GM19395 (cell line): ENCODE data around the gene FEZF1.
"Not testable (repeated sequence)": the region's sequence is repeated elsewhere in the genome, so short reads cannot be mapped to it uniquely, and the experiment has no call there.

Experiments used
- ATAC-seq: cut with Tn5 transposase; IDR thresholded peaks from one replicate; pipeline ENCODE4 v1.9.1; 2021; ENCODE audit warnings: mild to moderate bottlenecking, moderate library complexity; ENCODE audit not compliant: unreplicated experiment

The FEZF1 gene

DNA sequence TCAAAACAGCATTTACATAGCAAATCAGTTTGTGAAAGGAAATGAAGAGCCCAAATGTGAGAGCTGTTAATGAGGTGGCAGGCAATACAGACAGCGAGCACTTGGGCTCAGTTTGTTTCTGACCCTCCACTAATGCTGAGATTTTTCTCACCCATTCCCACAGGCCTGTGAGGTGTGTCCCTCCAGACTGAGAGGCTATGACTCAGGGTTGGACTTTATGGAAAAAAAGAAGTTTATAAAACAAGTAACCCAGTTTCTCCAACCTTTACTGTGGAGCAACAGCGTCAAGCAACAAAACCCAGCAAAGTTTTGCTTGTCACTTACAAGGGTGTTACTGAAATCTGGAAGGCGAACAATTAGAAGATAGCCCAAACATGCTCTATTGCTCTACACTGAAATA, 4.9 kb upstream of the FEZF1 start:
- no peak for ATAC-seq

DNA sequence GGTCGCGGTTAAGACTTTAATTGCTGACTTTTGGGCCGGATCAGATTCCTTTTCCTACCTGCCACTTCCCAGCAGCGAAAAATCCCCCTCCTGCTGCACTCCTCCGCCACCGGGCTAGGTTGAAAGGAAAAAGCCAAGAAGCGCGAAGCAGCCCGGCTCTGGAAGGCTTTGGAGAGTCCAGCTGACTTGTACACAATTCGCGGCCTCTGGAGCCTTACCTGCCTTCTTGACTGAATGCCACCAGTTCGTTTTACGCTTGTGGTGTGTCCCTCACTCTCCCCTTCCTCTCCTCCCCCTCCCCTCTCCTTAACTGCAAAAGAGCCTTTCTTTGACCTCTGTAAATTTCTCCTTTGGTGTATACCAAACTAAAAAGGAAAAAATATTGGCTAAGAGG, 2.7 kb upstream of the FEZF1 start:
- no peak for ATAC-seq

GRCh38 chr7:122306320-122307227, 2.0 kb upstream of the FEZF1 start:
- no peak for ATAC-seq

DNA sequence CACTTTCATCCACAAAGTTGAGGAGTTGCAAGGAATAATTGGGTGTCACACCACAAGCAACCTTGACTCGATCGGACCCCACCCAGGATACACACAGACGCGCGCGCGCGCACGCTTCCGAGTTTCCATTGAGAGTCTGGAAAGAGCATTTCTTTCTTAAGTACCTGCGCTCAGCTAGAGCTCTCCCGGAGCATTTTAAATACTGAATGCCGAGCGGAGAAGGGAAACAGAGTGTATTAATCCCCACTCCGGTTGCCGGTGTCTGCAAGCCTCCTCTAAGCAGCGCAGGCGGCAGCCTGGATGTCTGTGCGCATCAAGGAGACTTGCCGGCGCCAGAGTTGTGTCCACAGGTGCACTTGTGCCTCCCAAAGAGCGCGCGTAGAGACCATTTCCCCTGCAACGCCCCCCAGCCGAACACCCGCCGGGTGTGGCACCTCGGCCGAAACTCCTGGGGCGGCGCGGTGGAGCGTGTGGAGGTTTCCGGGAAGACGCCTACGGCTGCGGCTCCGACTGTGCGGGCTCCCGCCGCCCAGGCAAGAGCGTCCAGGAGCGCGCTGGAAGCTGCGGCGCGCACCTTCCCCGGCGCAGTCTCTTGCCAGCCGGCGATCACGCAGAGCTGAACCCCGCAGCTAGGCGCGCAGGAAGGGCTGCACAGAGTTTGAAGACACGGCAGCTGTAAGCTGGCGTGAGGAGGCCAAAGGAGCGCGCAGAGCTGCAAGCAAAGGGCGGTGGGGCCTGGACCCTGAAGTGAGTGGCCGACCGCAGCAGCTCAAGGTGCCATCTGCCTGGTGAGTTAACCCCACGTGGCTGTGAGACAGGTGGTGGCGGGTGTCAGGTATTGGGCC, 1.1 kb upstream of the FEZF1 start:
- ATAC-seq, result no peak

DNA sequence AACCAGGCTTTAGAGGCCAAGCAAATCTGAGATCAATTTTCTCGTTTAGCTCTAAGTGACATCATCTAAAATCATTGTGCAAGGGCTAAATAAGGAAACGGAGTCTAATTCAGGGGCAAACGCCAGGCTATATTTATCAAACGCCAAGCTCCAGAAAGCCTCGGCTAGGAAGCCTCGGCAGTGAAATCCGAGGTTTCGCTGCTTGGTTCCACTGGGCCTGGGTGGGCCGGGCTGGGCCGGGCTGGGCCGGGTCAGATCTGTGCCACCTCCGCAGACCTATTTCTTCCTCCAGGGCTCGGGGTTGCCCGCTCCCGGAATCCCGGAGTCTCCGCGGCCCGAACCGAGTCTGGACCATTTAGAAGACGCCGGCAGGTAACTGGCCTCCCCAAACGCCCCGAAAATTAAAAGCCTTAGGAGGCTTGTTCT, 459 bp upstream of the FEZF1 start:
- ATAC-seq, result no peak

GRCh38 chr7:122303531-122304318, 825 bp downstream of the FEZF1 start:
- ATAC-seq, result no peak

GRCh38 chr7:122302761-122303530, 1.6 kb downstream of the FEZF1 start:
- ATAC-seq, result no peak

GRCh38 chr7:122301858-122302760, 2.4 kb downstream of the FEZF1 start:
- no peak for ATAC-seq

DNA sequence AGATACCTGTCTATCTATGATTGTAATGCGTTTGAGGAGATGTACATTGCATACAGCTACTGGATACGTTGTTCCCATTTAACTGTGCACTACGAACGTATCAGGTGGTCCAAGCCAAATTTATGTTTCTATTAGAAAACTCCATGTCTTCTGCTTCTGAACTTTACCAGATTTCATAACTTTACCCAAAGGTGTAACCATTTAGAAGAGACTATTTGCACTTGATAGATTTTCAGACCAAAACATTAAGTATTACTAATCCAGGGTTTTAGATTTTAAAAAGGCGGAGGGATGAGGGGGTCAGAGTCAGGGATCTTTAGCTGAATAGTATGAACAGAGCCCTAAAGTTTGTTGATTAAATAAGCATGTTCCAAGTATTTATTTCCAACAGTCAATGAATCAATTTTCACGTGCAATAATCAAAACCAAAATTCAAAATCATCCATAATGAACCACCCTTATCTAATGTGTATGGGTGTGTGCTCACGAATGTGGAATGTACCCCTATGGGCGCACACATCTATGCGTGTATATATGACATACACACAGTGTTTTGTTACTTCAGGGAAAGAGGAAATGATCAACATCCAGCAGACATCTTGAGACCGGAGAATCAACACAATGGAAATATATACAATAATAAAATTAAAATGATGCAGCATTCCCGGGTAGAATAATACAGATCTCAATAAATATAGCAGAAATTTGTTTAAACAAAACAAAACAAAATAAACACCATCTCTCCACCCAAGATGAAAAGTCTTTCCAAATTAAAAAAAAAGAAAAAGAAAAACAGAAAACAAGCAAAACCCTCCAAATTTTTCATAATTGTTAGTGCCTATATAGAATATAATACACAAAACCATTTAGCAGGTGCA, 3.4 kb downstream of the FEZF1 start:
- ATAC-seq, result no peak

- ATAC-seq, result no peak
Measured at GRCh38 chr7:122300211-122300932, 4.2 kb downstream of the FEZF1 start.

DNA sequence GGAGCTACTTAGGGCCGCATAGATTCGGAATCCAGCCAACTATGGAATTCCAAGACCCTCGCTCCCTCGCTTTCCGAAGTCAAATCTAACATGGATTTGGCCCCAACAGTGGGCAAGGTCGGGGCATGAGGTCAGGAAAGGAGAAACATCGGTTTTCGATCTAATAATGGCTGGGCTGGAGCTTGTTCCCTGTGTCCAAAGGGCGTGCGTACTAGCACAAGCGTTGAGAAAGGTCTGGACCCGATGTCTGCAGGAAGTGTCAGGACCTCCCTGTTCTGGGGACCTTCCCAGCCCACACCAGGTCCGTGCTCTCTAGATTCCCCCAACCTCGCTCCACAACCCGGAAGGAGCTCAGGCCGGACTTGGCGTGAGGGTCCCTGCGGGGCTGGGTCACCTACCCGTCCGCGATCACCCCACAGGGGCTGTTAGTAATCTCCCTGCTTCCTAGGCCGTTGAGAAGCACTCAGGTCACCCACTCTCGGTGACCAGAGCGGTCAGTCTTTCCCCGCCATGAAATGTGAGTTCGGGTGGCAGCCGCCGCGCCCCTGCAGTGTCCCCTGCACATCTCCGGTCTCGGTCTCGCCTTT, 4.8 kb downstream of the FEZF1 start:
- no peak for ATAC-seq

DNA sequence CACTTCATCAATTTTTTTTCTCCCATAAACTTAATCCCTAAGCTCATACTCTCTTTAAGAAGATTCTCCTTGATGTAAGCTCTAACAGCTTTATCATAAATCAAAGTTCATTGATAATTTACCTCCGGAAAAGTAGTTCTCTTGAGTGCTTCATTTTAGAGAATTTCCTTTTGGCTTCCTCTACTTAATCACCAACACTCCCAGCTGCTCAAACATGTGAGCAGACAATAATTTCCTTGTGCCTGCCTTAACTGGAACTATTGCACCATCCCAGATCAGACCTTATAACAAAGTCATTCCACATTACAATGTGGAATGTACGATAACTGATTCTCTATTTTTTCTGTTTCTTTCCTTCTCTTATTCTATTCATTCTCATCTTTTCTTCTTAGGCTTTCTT, 5.9 kb downstream of the FEZF1 start:
- ATAC-seq, result no peak

- no peak for ATAC-seq
Measured at GRCh38 chr7:122298131-122298530, 6.4 kb downstream of the FEZF1 start.

- no peak for ATAC-seq
Measured at GRCh38 chr7:122291189-122291588, 13.4 kb downstream of the FEZF1 start.

DNA sequence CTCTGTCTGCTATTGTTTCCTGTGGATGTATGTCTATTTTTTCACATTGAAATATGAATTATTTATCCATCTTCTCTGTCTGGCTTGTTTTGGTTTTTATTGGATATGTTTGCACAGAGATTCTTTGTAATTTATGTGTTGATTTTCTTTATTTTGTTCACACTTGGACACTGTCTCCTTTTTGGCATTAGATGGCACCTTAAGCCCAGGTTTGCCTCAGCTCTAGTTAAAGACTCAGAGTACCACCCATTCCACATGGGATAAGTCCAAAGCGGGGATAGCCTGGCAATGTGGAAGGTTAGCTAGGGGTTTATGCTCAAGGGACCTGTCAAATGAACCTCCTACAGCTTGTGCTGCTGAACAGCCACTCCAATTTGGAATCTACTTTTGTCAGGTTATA, 14.1 kb downstream of the FEZF1 start:
- ATAC-seq, result no peak

DNA sequence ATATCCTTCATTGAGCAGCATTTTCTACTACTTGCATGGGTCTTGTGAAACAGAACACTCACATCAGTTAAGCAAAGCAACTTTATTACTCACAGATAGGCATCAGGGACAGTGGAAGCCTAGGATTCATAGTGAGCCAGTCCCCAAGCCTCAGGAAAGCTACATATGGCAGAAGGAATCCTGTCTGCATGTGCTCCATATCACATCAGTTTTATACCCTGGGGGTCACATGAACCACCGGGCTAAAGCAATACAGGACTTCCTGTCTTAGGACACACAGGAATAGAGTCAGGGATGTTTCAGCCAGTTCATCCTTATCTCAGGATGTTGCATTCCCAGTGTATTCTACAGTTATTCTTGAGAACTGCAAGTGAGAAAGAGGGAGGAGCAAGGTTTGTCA, 15.1 kb downstream of the FEZF1 start:
- no peak for ATAC-seq

DNA sequence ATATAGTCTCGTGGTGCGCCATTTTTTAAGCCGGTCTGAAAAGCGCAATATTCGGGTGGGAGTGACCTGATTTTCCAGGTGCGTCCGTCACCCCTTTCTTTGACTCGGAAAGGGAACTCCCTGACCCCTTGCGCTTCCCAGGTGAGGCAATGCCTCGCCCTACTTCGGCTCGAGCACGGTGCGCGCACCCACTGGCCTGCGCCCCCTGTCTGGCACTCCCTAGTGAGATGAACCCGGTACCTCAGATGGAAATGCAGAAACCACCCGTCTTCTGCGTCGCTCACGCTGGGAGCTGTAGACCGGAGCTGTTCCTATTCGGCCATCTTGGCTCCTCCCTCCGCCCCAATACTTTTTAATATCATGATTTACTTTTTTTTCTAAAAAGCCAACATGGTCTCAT, 19.9 kb downstream of the FEZF1 start:
- not testable (repeated sequence) for ATAC-seq
